SK-N-SH (cell line): ENCODE data around the gene AVP. TPM values are rescaled to one million over a fixed set of nuclear protein-coding genes. Genes with fewer than 3 reads are reported as not detected.
"Not testable (repeated sequence)": the region's sequence is repeated elsewhere in the genome, so short reads cannot be mapped to it uniquely, and the experiment has no call there.

Source experiments
- CTCF ChIA-PET: fragments of 300-600, 350-600 bp; formaldehyde crosslinking; extraction: SDS; loops from one replicate; lab custom pipeline; 2021; lab: Yijun Ruan, JAX
- POLR2A ChIA-PET: fragments of 350-600 bp; sonication (Branson Sonifier 250); formaldehyde crosslinking; extraction: SDS; loops from one replicate; lab custom pipeline; 2020; ENCODE audit warnings: antibody characterized with exemption, inconsistent platforms; lab: Yijun Ruan, JAX
- DNase-seq: peaks from one replicate; pipeline ENCODE4 v3.0.0; 2012
- H2AFZ ChIP-seq: fragments of 200-600 bp; sonication (generic); 2 replicates; pipeline ENCODE4 v1.8.1; 2016; ENCODE audit warnings: antibody characterized with exemption, mild to moderate bottlenecking, low read depth
- H3F3A ChIP-seq: fragments of 200-600 bp; sonication (generic); replicated peaks from 2 replicates; pipeline ENCODE3; 2016; ENCODE audit warnings: antibody characterized with exemption, mild to moderate bottlenecking; ENCODE audit not compliant: insufficient read depth
- H3K27ac ChIP-seq, 2 experiments: fragments of 200-500 bp in 1 of 2; fragments of 200-600 bp in 1 of 2; sonication (Bioruptor generic) in 1 of 2; sonication (generic), shearing (Covaris generic) in 1 of 2; 2 replicates each; pipeline versions ENCODE4 v1.5.1 to v1.6.1; 2014 to 2016; ENCODE audit warnings: low read depth in 2 of 2, inconsistent platforms in 1 of 2, low read length in 1 of 2, mild to moderate bottlenecking in 1 of 2, mixed read lengths in 1 of 2
- H3K27me3 ChIP-seq: fragments of 200-600 bp; sonication (generic), shearing (Covaris generic); 2 replicates; pipeline ENCODE4 v1.6.1; 2016; ENCODE audit warnings: mixed run types; ENCODE audit not compliant: insufficient read depth
- H3K36me3 ChIP-seq, 2 experiments: fragments of 200-500 bp in 1 of 2; fragments of 200-600 bp in 1 of 2; sonication (Bioruptor generic) in 1 of 2; sonication (generic) in 1 of 2; replicated peaks in 1 of 2; 2 replicates each; pipeline versions ENCODE3 to v1.5.1; 2014 to 2016; ENCODE audit warnings: low read length in 1 of 2, mild to moderate bottlenecking in 1 of 2; ENCODE audit not compliant: insufficient read depth in 2 of 2, control insufficient read depth in 1 of 2
- H3K4me1 ChIP-seq, 2 experiments: fragments of 200-500 bp in 1 of 2; fragments of 200-600 bp in 1 of 2; sonication (Bioruptor generic) in 1 of 2; sonication (generic), shearing (Covaris generic) in 1 of 2; 2 replicates each; pipeline versions ENCODE4 v1.5.1 to v1.6.1; 2014 to 2016; ENCODE audit warnings: low read depth in 1 of 2, low read length in 1 of 2, mixed run types in 1 of 2; ENCODE audit not compliant: insufficient read depth in 2 of 2, control insufficient read depth in 1 of 2
- H3K4me2 ChIP-seq: fragments of 200-600 bp; sonication (generic), shearing (Covaris generic); 2 replicates; pipeline ENCODE4 v1.6.1; 2017; ENCODE audit warnings: mixed run types
- H3K4me3 ChIP-seq, 2 experiments: fragments of 200-500 bp in 1 of 2; fragments of 200-600 bp in 1 of 2; sonication (Bioruptor generic) in 1 of 2; sonication (generic), shearing (Covaris generic) in 1 of 2; 2 replicates each; pipeline versions ENCODE4 v1.5.1 to v1.8.1; 2014 to 2016; ENCODE audit warnings: low read depth in 2 of 2, inconsistent platforms in 1 of 2, low read length in 1 of 2, mild to moderate bottlenecking in 1 of 2, mixed read lengths in 1 of 2, moderate library complexity in 1 of 2
- H3K79me2 ChIP-seq: fragments of 200-600 bp; sonication (generic); 2 replicates; pipeline ENCODE4 v1.8.1; 2017; ENCODE audit warnings: mild to moderate bottlenecking; ENCODE audit not compliant: insufficient read depth
- H3K9ac ChIP-seq: fragments of 200-600 bp; sonication (generic); 2 replicates; pipeline ENCODE4 v1.6.1; 2017; ENCODE audit warnings: mixed run types
- H3K9me2 ChIP-seq: fragments of 200-600 bp; sonication (generic); 2 replicates; pipeline ENCODE4 v1.6.1; 2017; ENCODE audit warnings: mixed run types
- H3K9me3 ChIP-seq: fragments of 200-600 bp; sonication (generic); 2 replicates; pipeline ENCODE4 v1.6.1; 2017; ENCODE audit warnings: mixed run types, mild to moderate bottlenecking, moderate library complexity
- H4K20me1 ChIP-seq: fragments of 200-600 bp; sonication (generic); 2 replicates; pipeline ENCODE4 v1.6.1; 2017; ENCODE audit warnings: mild to moderate bottlenecking, mixed run types; ENCODE audit not compliant: insufficient read depth
- EP300 ChIP-seq, 2 experiments: IDR thresholded peaks; 2 replicates each; pipeline versions ENCODE4 v1.4.0 to v1.6.1; 2012; ENCODE audit warnings: borderline replicate concordance in 1 of 2, low read depth in 1 of 2, low read length in 1 of 2
- EZH2phosphoT487 ChIP-seq: fragments of 200-600 bp; sonication (generic); IDR thresholded peaks from 2 replicates; pipeline ENCODE4 v1.6.1; 2017; ENCODE audit warnings: low read depth, mixed run types, mild to moderate bottlenecking, antibody characterized with exemption, moderate library complexity, borderline replicate concordance
- FOXJ3 ChIP-seq: sonication (generic); formaldehyde crosslinking; IDR thresholded peaks from 2 replicates; pipeline ENCODE4 v1.5.1; 2020; ENCODE audit warnings: mild to moderate bottlenecking, missing genetic modification reagents
- GABPA ChIP-seq: IDR thresholded peaks from 2 replicates; pipeline ENCODE4 v1.4.0; 2012; ENCODE audit warnings: low read depth, mild to moderate bottlenecking
- JUND ChIP-seq: IDR thresholded peaks from 2 replicates; pipeline ENCODE4 v1.4.0; 2012
- MEF2A ChIP-seq: IDR thresholded peaks from 2 replicates; pipeline ENCODE4 v1.4.0; 2012; ENCODE audit warnings: low read depth, borderline replicate concordance
- NFIC ChIP-seq: IDR thresholded peaks from 2 replicates; pipeline ENCODE4 v1.4.0; 2012; ENCODE audit warnings: borderline replicate concordance
- NRF1 ChIP-seq: IDR thresholded peaks from 2 replicates; pipeline ENCODE4 v1.6.1; 2012; ENCODE audit warnings: low read depth, mild to moderate bottlenecking, low read length
- RCOR1 ChIP-seq: fragments of 150-350 bp; IDR thresholded peaks from 2 replicates; pipeline ENCODE4 v1.6.1; 2017; ENCODE audit warnings: antibody characterized with exemption, low read length
- RFX5 ChIP-seq: IDR thresholded peaks from 2 replicates; pipeline ENCODE4 v1.6.1; 2012; ENCODE audit warnings: mild to moderate bottlenecking, improper control_type of control experiment, low read length
- SMC3 ChIP-seq: IDR thresholded peaks from 2 replicates; pipeline ENCODE4 v1.6.1; 2012; ENCODE audit warnings: low read depth, low read length, improper control_type of control experiment
- YY1 ChIP-seq: IDR thresholded peaks from 2 replicates; pipeline ENCODE4 v1.4.0; 2012; ENCODE audit warnings: low read depth, mild to moderate bottlenecking
- WGBS: methylation state at CpG from one replicate; pipeline ENCODE4 v1.1.6; 2017; ENCODE audit warnings: low lambda C conversion rate; 5-methylcytosine and 5-hydroxymethylcytosine counted together
- polyA plus RNA-seq, 3 experiments: library from polyadenylated mRNA; depleted of rRNA; stranded (reverse); fragments of >200 nt; gene quantifications; 2 replicates each; pipeline ENCODE4 v1.2.3, GENCODE V29; 2012
- TF ChIP-seq, protein P1 (sequence below): IDR thresholded peaks from 2 replicates; pipeline ENCODE4; 2012
- TF ChIP-seq, protein P2 (sequence below): fragments of 150-350 bp; IDR thresholded peaks from 2 replicates; pipeline ENCODE4 v1.6.1; 2016; ENCODE audit warnings: mild to moderate bottlenecking, low read depth, low read length
- TF ChIP-seq, protein P3 (sequence below): IDR thresholded peaks from 2 replicates; pipeline ENCODE4 v1.4.0; 2012; ENCODE audit warnings: low read depth
- TF ChIP-seq, protein P4 (sequence below): IDR thresholded peaks from 2 replicates; pipeline ENCODE4 v1.6.1; 2012; ENCODE audit warnings: mild to moderate bottlenecking, low read depth, low read length, moderate library complexity

The AVP gene
- polyA plus RNA-seq, 1 of the 3 experiments (the other 2 are of a cell fraction) = not detected

DNA sequence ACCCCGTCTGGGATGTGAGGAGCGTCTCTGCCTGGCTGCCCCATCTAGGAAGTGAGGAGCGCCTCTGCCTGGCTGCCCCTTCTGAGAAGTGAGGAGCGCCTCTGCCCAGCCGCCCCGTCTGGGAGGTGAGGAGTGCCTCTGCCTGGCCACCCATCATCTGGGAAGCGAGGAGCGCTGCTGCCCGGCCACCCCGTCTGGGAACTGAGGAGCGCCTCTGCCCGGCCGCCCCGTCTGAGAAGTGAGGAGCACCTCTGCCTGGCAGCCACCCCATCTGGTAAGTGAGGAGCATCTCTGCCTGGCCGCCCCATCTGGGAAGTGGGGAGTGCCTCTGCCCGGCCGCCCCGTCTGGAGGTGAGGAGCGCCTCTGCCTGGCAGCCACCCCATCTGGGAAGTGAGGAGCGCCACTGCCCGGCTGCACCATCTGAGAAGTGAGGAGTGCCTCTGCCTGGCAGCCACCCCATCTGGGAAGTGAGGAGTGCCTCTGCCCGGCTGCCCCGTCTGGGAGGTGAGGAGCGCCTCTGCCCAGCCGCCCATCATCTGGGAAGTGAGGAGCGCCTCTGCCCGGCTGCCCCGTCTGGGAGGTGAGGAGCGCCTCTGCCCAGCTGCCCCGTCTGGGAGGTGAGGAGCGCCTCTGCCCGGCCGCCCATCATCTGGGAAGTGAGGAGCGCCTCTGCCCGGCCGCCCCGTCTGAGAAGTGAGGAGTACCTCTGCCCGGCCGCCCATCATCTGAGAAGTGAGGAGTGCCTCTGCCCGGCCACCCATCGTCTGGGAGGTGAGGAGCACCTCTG, 40.4 kb upstream of the AVP start:
- CTCF ChIA-PET, H4K20me1 ChIP-seq, H3K4me1 ChIP-seq, H3K9me2 ChIP-seq, H3K9ac ChIP-seq, DNase-seq, H3K4me3 ChIP-seq, H2AFZ ChIP-seq, POLR2A ChIA-PET, H3F3A ChIP-seq, H3K9me3 ChIP-seq, H3K27me3 ChIP-seq, H3K27ac ChIP-seq, H3K4me2 ChIP-seq: not testable (repeated sequence)
- Histone ChIP-seq H3K79me2 (peaks cover 12% of the 10 kb centered on the region; the same call in 1 of the 2 replicates), H3K36me3 (peaks cover 8 to 24% of the 10 kb centered on the region in 2 experiments)
- 98% methylated on average over 17 of the region's 41 CpGs for WGBS

DNA sequence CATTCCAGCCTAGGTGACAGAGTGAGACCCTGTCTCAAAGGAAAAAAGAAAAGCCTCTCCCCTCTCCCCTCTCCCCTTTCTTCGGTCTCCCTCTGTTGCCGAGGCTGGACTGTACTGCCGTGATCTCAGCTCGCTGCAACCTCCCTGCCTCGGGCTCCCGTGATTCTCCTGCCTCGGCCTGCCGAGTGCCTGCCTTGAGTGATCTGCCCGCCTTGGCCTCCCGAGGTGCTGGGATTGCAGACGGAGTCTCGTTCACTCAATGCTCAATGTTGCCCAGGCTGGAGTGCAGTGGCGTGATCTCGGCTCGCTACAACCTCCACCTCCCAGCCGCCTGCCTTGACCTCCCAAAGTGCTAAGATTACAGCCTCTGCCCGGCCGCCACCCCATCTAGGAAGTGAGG, 39.6 kb upstream of the AVP start:
- POLR2A ChIA-PET, H3K4me3 ChIP-seq, H3K9me2 ChIP-seq, DNase-seq, H3K9ac ChIP-seq, H4K20me1 ChIP-seq, H3K4me1 ChIP-seq, H3K4me2 ChIP-seq, H2AFZ ChIP-seq, H3K27ac ChIP-seq, H3K79me2 ChIP-seq, H3K27me3 ChIP-seq, CTCF ChIA-PET, H3K9me3 ChIP-seq, H3F3A ChIP-seq: not testable (repeated sequence)
- WGBS = 97% methylated on average over 15 of the region's 18 CpGs
- peaks cover 8 to 24% of the 10 kb centered on the region in 2 experiments for H3K36me3 ChIP-seq

DNA sequence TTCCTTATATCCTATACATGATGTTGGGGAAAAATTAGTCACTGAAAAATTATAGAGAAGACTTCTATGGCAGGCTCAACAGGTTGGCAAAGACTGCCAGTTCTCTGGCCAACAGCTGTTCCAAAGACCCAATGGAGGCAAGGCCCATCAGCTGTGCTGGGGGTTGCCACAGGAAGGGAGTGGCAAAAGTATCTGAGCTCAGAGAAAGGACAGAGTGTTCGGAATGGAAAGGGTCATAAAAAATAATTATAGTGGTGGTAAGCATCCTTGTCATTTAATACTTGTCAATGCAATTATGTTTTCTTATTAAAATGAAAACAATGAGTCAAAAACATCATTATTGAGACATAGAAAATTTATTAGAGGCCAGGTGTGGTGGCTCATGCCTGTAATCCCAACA, 39.0 kb upstream of the AVP start:
- Histone ChIP-seq H3K36me3 (peaks cover 8 to 24% of the 10 kb centered on the region in 2 experiments), H3K27ac (no peak overlapping the region), H4K20me1 (no peaks in the 10 kb centered on the region), H3K4me3 (no peak overlapping the region), H3F3A (peaks cover 4% of the 10 kb centered on the region), H3K4me2 (no peak overlapping the region), H3K9me3 (no peaks in the 10 kb centered on the region), H3K27me3 (no peaks in the 10 kb centered on the region), H3K4me1 (no peaks in the 10 kb centered on the region; a peak in 1 of 4 replicates), H3K79me2 (peaks cover 3% of the 10 kb centered on the region; the same call in 1 of the 2 replicates), H3K9me2 (no peaks in the 10 kb centered on the region), H3K9ac (no peak overlapping the region), H2AFZ (no peak overlapping the region)
- DNase-seq = no peak
- ChIA-PET CTCF (no interaction called here), POLR2A (no interaction called here)
- 86% methylated on average over 1 of the region's 1 CpG for WGBS
- no peak for TF ChIP-seq NRF1
- TF ChIP-seq YY1 = no peak
- TF ChIP-seq, protein P1, sequence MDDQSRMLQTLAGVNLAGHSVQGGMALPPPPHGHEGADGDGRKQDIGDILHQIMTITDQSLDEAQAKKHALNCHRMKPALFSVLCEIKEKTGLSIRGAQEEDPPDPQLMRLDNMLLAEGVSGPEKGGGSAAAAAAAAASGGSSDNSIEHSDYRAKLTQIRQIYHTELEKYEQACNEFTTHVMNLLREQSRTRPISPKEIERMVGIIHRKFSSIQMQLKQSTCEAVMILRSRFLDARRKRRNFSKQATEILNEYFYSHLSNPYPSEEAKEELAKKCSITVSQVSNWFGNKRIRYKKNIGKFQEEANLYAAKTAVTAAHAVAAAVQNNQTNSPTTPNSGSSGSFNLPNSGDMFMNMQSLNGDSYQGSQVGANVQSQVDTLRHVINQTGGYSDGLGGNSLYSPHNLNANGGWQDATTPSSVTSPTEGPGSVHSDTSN = no peak
- no peak for TF ChIP-seq EP300 (IDR thresholded peaks at IDR 0.05; ENCODE audit: borderline replicate concordance in 1 of 2, low read depth in 1 of 2, low read length in 1 of 2)
- TF ChIP-seq, protein P2, sequence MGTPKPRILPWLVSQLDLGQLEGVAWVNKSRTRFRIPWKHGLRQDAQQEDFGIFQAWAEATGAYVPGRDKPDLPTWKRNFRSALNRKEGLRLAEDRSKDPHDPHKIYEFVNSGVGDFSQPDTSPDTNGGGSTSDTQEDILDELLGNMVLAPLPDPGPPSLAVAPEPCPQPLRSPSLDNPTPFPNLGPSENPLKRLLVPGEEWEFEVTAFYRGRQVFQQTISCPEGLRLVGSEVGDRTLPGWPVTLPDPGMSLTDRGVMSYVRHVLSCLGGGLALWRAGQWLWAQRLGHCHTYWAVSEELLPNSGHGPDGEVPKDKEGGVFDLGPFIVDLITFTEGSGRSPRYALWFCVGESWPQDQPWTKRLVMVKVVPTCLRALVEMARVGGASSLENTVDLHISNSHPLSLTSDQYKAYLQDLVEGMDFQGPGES = no peak
- no peak for TF ChIP-seq RFX5
- TF ChIP-seq MEF2A = no peak
- no peak for TF ChIP-seq EZH2phosphoT487
- TF ChIP-seq NFIC = no peak
- no peak for TF ChIP-seq SMC3
- no peak for TF ChIP-seq FOXJ3 (CRISPR knock-in tag)
- no peak for TF ChIP-seq GABPA
- TF ChIP-seq JUND = no peak
- no peak for TF ChIP-seq RCOR1
- TF ChIP-seq, protein P3, sequence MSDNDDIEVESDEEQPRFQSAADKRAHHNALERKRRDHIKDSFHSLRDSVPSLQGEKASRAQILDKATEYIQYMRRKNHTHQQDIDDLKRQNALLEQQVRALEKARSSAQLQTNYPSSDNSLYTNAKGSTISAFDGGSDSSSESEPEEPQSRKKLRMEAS = no peak
- TF ChIP-seq, protein P4, sequence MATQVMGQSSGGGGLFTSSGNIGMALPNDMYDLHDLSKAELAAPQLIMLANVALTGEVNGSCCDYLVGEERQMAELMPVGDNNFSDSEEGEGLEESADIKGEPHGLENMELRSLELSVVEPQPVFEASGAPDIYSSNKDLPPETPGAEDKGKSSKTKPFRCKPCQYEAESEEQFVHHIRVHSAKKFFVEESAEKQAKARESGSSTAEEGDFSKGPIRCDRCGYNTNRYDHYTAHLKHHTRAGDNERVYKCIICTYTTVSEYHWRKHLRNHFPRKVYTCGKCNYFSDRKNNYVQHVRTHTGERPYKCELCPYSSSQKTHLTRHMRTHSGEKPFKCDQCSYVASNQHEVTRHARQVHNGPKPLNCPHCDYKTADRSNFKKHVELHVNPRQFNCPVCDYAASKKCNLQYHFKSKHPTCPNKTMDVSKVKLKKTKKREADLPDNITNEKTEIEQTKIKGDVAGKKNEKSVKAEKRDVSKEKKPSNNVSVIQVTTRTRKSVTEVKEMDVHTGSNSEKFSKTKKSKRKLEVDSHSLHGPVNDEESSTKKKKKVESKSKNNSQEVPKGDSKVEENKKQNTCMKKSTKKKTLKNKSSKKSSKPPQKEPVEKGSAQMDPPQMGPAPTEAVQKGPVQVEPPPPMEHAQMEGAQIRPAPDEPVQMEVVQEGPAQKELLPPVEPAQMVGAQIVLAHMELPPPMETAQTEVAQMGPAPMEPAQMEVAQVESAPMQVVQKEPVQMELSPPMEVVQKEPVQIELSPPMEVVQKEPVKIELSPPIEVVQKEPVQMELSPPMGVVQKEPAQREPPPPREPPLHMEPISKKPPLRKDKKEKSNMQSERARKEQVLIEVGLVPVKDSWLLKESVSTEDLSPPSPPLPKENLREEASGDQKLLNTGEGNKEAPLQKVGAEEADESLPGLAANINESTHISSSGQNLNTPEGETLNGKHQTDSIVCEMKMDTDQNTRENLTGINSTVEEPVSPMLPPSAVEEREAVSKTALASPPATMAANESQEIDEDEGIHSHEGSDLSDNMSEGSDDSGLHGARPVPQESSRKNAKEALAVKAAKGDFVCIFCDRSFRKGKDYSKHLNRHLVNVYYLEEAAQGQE = no peak
